ENCODE measurements around the gene AP3M1. TPM values are rescaled to one million over a fixed set of nuclear protein-coding genes. Genes with fewer than 3 reads are reported as not detected.
"Not testable (repeated sequence)": the region's sequence is repeated elsewhere in the genome, so short reads cannot be mapped to it uniquely, and the experiment has no call there.

The AP3M1 gene
- total and polyA plus RNA-seq, 8 donors: 3.5 to 28.1 (median 11.5) TPM

DNA sequence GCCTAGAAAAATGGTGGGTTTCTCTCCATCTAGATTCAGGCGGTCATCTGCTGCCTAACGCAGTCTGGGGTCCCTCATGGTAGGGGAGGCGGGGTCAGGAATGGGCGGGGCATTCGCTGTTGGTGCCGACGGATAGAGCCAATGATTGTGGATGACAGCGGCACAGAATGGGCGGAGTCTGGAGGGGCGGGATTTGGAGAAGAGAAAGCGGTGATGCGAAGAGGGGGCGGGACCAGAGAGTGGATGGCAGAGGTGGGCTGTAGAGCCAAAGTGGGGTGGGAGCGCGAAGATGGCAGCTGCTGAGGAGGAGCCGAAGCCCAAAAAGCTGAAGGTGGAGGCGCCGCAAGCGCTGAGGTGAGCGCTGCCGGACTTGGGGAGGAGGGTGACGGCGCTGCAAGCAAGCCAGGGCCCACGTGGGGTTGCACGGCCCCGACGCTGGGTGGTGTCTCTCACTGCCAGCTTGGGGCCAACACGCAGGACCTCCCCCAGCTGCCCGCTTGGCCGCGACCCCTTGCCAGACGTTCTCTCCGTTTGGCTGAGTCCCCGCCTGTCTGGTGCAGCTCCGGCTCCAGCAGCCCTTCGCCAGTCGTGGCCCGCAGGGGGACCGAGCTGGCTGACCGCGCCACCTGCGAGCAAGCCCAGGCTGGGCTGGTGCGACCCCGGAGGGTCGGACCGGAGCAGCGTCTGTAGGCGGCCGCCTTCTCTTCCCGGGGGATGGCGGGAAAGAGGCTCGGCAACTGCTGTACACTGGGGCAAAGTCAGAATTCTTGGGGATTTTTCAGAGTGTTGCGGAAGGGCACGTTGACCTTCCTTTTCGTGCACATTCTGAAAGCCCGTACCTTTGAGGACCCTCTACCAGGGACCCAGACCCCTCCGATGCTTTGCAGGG, 606 bp upstream of the AP3M1 start, which contains the start of gene ADK:
ADK (plus strand) TSS at position 232 of the 889 bp plus-strand sequence; CDS start at position 290, 58 bp downstream.
- Histone ChIP-seq H3K36me3 (peaks cover 0 to 7% (median 5%) of the 10 kb centered on the region in 4 donors), H3K9me3 (no peaks in the 10 kb centered on the region), H3K4me3 (peak within 1 kb of the TSS; percentile 66 to 99 (median 90)), H3K4me1 (peaks cover 13 to 70% (median 41%) of the 10 kb centered on the region in 4 donors), H3K27me3 (no peaks in the 10 kb centered on the region), H3K27ac (peak within 1 kb of the TSS; percentile 88 to 92 (median 91))
- TF ChIP-seq POLR2A (IDR thresholded peaks at IDR 0.05) (peak in 1 of 4 donors; percentile 10), POLR2AphosphoS5 (IDR thresholded peaks at IDR 0.05) (peak in 2 of 3 donors; percentile 4 to 80), EP300 (IDR thresholded peaks at IDR 0.05) (no peak)
- TF ChIP-seq, protein P1, sequence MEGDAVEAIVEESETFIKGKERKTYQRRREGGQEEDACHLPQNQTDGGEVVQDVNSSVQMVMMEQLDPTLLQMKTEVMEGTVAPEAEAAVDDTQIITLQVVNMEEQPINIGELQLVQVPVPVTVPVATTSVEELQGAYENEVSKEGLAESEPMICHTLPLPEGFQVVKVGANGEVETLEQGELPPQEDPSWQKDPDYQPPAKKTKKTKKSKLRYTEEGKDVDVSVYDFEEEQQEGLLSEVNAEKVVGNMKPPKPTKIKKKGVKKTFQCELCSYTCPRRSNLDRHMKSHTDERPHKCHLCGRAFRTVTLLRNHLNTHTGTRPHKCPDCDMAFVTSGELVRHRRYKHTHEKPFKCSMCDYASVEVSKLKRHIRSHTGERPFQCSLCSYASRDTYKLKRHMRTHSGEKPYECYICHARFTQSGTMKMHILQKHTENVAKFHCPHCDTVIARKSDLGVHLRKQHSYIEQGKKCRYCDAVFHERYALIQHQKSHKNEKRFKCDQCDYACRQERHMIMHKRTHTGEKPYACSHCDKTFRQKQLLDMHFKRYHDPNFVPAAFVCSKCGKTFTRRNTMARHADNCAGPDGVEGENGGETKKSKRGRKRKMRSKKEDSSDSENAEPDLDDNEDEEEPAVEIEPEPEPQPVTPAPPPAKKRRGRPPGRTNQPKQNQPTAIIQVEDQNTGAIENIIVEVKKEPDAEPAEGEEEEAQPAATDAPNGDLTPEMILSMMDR (IDR thresholded peaks at IDR 0.05): peak in 3 of 7 experiments; percentile 16 to 53 (median 32)
- DNase-seq: peak; percentile 100
- 0 to 1% (median 1%) methylated on average over 51 to 57 of the region's 57 CpGs for WGBS, 5 donors
- intact Hi-C loops (cut with DNase I; ENCODE audit: low total_unique reads): no loop called here

DNA sequence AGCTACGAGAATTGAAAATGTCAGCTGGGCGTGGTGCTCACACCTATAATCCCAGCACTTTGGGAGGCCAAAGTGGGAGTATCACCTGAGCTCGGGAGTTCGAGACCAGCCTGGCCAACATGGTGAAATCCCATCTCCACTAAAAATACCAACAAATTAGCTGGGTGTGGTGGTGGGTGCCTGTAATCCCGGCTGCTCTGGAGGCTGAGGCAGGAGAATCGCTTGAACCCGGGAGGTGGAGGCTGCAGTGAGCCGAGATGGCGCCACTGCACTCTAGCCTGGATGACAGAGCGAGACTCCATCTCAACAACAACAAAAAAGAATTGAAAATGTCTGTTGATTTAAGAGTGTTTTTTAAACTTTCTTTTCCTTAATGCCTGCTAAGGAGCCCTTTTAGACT, 3.6 kb downstream of the AP3M1 start:
- H3K4me1 ChIP-seq: peaks cover 13 to 67% (median 42%) of the 10 kb centered on the region in 4 donors
- H3K9me3 ChIP-seq; H3K4me3 ChIP-seq; intact Hi-C loops (cut with DNase I; ENCODE audit: low total_unique reads); H3K27ac ChIP-seq; H3K27me3 ChIP-seq; DNase-seq: not testable (repeated sequence)
- peaks cover 0 to 12% (median 6%) of the 10 kb centered on the region in 4 donors for H3K36me3 ChIP-seq
- 82 to 98% (median 95%) methylated on average over 10 of the region's 10 CpGs for WGBS, 5 donors

DNA sequence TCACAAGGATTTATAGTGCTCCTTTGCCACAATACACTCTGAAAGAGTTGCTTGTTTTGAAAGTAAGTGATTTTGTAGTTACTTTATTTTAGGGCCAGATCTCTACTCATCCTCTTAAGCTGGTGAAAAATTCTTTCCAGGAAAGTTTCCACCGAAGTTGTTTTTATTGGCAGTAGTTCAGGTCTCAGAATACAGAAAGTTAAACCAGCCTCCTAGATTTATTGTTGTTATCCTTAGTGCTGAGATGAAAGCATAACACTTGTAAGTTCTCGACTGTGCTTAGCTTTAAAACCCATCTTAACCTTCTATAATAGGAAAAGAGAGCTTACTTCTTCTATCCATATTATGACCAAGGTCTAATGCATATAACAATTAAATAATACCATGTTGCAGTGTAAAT, 5.5 kb downstream of the AP3M1 start:
- Histone ChIP-seq H3K36me3 (peaks cover 0 to 12% (median 7%) of the 10 kb centered on the region in 4 donors), H3K4me3 (no peak overlapping the region), H3K9me3 (no peaks in the 10 kb centered on the region), H3K27ac (peak overlapping the region in 3 of 5 donors; percentile 12 to 57 (median 53)), H3K4me1 (peaks cover 10 to 61% (median 38%) of the 10 kb centered on the region in 4 donors), H3K27me3 (no peaks in the 10 kb centered on the region)
- peak in 1 of 2 donors; percentile 44 for DNase-seq
- TF ChIP-seq POLR2AphosphoS5 (IDR thresholded peaks at IDR 0.05): no peak
- no peak for TF ChIP-seq EP300 (IDR thresholded peaks at IDR 0.05)
- TF ChIP-seq POLR2A (IDR thresholded peaks at IDR 0.05): no peak
- TF ChIP-seq, protein P1 (IDR thresholded peaks at IDR 0.05): no peak
- WGBS, 5 donors: 11 to 16% (median 11%) methylated on average over 2 of the region's 2 CpGs
- intact Hi-C loops (cut with DNase I; ENCODE audit: low total_unique reads): no loop called here

DNA sequence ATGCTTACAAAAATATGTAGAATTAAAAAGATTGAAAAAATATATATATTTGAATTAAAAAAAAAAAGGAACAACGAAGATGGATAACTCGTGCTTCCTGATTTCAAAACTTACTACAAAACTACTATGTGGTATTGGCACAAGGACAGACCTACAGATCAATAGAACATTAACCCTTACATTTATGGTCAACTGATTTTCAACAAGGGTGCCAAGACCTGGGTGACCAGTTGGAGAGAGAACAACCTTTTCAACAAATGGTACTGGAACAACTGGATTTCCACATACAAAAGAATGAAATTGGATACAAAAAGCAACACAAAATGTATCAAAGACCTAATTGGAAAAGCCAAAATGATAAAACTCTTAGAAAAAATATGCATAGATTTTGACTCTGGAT, 10.1 kb downstream of the AP3M1 start:
- H3K27me3 ChIP-seq: no peaks in the 10 kb centered on the region
- no peak overlapping the region for H3K4me3 ChIP-seq
- DNase-seq: no peak
- no peaks in the 10 kb centered on the region for H3K9me3 ChIP-seq
- intact Hi-C loops (cut with DNase I; ENCODE audit: low total_unique reads): no loop called here
- no peak overlapping the region for H3K27ac ChIP-seq
- peaks cover 10 to 45% (median 40%) of the 10 kb centered on the region in 4 donors for H3K36me3 ChIP-seq
- peaks cover 0 to 20% (median 14%) of the 10 kb centered on the region in 4 donors for H3K4me1 ChIP-seq
- 43 to 68% (median 54%) methylated on average over 2 of the region's 2 CpGs for WGBS, 5 donors
- no peak for TF ChIP-seq POLR2AphosphoS5 (IDR thresholded peaks at IDR 0.05)
- TF ChIP-seq, protein P1 (IDR thresholded peaks at IDR 0.05): no peak
- TF ChIP-seq POLR2A (IDR thresholded peaks at IDR 0.05): no peak
- no peak for TF ChIP-seq EP300 (IDR thresholded peaks at IDR 0.05)
